Measurements from ENCODE around the gene GREM2.

Gene GREM2

GRCh38 chr1:240610636-240611035 is 1.3 kb downstream of the GREM2 start:
- DNase-seq (ENCODE audit: low read depth in 2 of 2, low spot score in 1 of 2): no peak

GRCh38 chr1:240609527-240610060 is 2.4 kb downstream of the GREM2 start:
- DNase-seq (ENCODE audit: low read depth in 2 of 2, low spot score in 1 of 2): no peak

- no peak for DNase-seq (ENCODE audit: low read depth in 2 of 2, low spot score in 1 of 2)
Observed at GRCh38 chr1:240608707-240609106, 3.2 kb downstream of the GREM2 start.

GRCh38 chr1:240607006-240607405 is 4.9 kb downstream of the GREM2 start:
- DNase-seq (ENCODE audit: low read depth in 2 of 2, low spot score in 1 of 2): no peak

- no peak for DNase-seq (ENCODE audit: low read depth in 2 of 2, low spot score in 1 of 2)
Observed at GRCh38 chr1:240602189-240602588, 9.8 kb downstream of the GREM2 start.

GRCh38 chr1:240599830-240600229 is 12.1 kb downstream of the GREM2 start:
- no peak for DNase-seq (ENCODE audit: low read depth in 2 of 2, low spot score in 1 of 2)

- DNase-seq (ENCODE audit: low read depth in 2 of 2, low spot score in 1 of 2): no peak
Observed at GRCh38 chr1:240599299-240599698, 12.7 kb downstream of the GREM2 start.

GRCh38 chr1:240598216-240599001 is 13.5 kb downstream of the GREM2 start:
- DNase-seq (ENCODE audit: low read depth in 2 of 2, low spot score in 1 of 2): no peak

- DNase-seq (ENCODE audit: low read depth in 2 of 2, low spot score in 1 of 2): no peak
Observed at GRCh38 chr1:240597153-240597745, 14.7 kb downstream of the GREM2 start.

GRCh38 chr1:240595476-240595875 is 16.5 kb downstream of the GREM2 start:
- no peak for DNase-seq (ENCODE audit: low read depth in 2 of 2, low spot score in 1 of 2)

- DNase-seq (ENCODE audit: low read depth in 2 of 2, low spot score in 1 of 2): no peak
Observed at GRCh38 chr1:240591564-240591963, 20.4 kb downstream of the GREM2 start.

GRCh38 chr1:240591078-240591477 is 20.9 kb downstream of the GREM2 start:
- DNase-seq (ENCODE audit: low read depth in 2 of 2, low spot score in 1 of 2): no peak

- no peak for DNase-seq (ENCODE audit: low read depth in 2 of 2, low spot score in 1 of 2)
Observed at GRCh38 chr1:240589585-240590110, 22.3 kb downstream of the GREM2 start.

GRCh38 chr1:240586006-240586405 is 25.9 kb downstream of the GREM2 start:
- DNase-seq (ENCODE audit: low read depth in 2 of 2, low spot score in 1 of 2): no peak

GRCh38 chr1:240582953-240583352 is 29.0 kb downstream of the GREM2 start:
- DNase-seq (ENCODE audit: low read depth in 2 of 2, low spot score in 1 of 2): no peak

GRCh38 chr1:240579511-240579910 is 32.4 kb downstream of the GREM2 start:
- DNase-seq (ENCODE audit: low read depth in 2 of 2, low spot score in 1 of 2): no peak

GRCh38 chr1:240577095-240577494 is 34.9 kb downstream of the GREM2 start:
- no peak for DNase-seq (ENCODE audit: low read depth in 2 of 2, low spot score in 1 of 2)

GRCh38 chr1:240575981-240576662 is 35.8 kb downstream of the GREM2 start:
- DNase-seq (ENCODE audit: low read depth in 2 of 2, low spot score in 1 of 2): no peak

- no peak for DNase-seq (ENCODE audit: low read depth in 2 of 2, low spot score in 1 of 2)
Observed at GRCh38 chr1:240572328-240572727, 39.6 kb downstream of the GREM2 start.

- no peak for DNase-seq (ENCODE audit: low read depth in 2 of 2, low spot score in 1 of 2)
Observed at GRCh38 chr1:240571782-240572181, 40.2 kb downstream of the GREM2 start.

GRCh38 chr1:240567066-240567465 is 44.9 kb downstream of the GREM2 start:
- no peak for DNase-seq (ENCODE audit: low read depth in 2 of 2, low spot score in 1 of 2)

GRCh38 chr1:240562779-240563178 is 49.2 kb downstream of the GREM2 start:
- no peak for DNase-seq (ENCODE audit: low read depth in 2 of 2, low spot score in 1 of 2)
